Endometrium (tissue), 2 donors: ENCODE data around the gene FGD6.
A peak's percentile ranks its signal among the peaks of the same experiment; 100 is the strongest.
"Not testable (repeated sequence)": the region's sequence is repeated elsewhere in the genome, so short reads cannot be mapped to it uniquely, and the experiment has no call there.

Experiments used
- FAIRE-seq: peaks from 2 replicates; lab custom pipeline; 2012; peaks lifted over from hg19 to GRCh38; lab: Jason Lieb, UNC
- donor health status: control.
- donor health status: control.

Gene FGD6

GRCh38 chr12:95234187-95234586 is 16.9 kb upstream of the FGD6 start:
- FAIRE-seq: not testable (repeated sequence)

- no peak for FAIRE-seq
Measured at GRCh38 chr12:95231190-95231589, 13.9 kb upstream of the FGD6 start.

- no peak for FAIRE-seq
Measured at GRCh38 chr12:95230313-95230712, 13.0 kb upstream of the FGD6 start.

- FAIRE-seq: no peak
Measured at GRCh38 chr12:95229636-95230035, 12.4 kb upstream of the FGD6 start.

GRCh38 chr12:95228617-95229016 is 11.3 kb upstream of the FGD6 start:
- FAIRE-seq: no peak

- FAIRE-seq: no peak
Measured at GRCh38 chr12:95227818-95228356, 10.6 kb upstream of the FGD6 start.

GRCh38 chr12:95225645-95226212 is 8.5 kb upstream of the FGD6 start:
- FAIRE-seq: no peak

- no peak for FAIRE-seq
Measured at GRCh38 chr12:95224202-95225170, 7.2 kb upstream of the FGD6 start.

- no peak for FAIRE-seq
Measured at GRCh38 chr12:95220726-95221125, 3.5 kb upstream of the FGD6 start.

- no peak for FAIRE-seq
Measured at GRCh38 chr12:95220190-95220589, 2.9 kb upstream of the FGD6 start.

- no peak for FAIRE-seq
Measured at GRCh38 chr12:95218150-95219133, 1.2 kb upstream of the FGD6 start.

- FAIRE-seq: no peak
Measured at GRCh38 chr12:95216711-95217376, 423 bp downstream of the FGD6 start.

GRCh38 chr12:95215949-95216348 is 1.3 kb downstream of the FGD6 start:
- peak; percentile 88 for FAIRE-seq

GRCh38 chr12:95214466-95214865 is 2.8 kb downstream of the FGD6 start:
- FAIRE-seq: no peak

GRCh38 chr12:95213928-95214327 is 3.3 kb downstream of the FGD6 start:
- no peak for FAIRE-seq

- FAIRE-seq: no peak
Measured at GRCh38 chr12:95213119-95213518, 4.1 kb downstream of the FGD6 start.

- FAIRE-seq: no peak
Measured at GRCh38 chr12:95212586-95212985, 4.7 kb downstream of the FGD6 start.

GRCh38 chr12:95208678-95209077 is 8.6 kb downstream of the FGD6 start:
- no peak for FAIRE-seq

GRCh38 chr12:95207407-95207806 is 9.9 kb downstream of the FGD6 start:
- FAIRE-seq: no peak

GRCh38 chr12:95206916-95207315 is 10.4 kb downstream of the FGD6 start:
- FAIRE-seq: no peak

- no peak for FAIRE-seq
Measured at GRCh38 chr12:95205685-95206084, 11.6 kb downstream of the FGD6 start.
